ENCODE results near the gene INTS11. TPM values are rescaled to one million over a fixed set of nuclear protein-coding genes. Genes with fewer than 3 reads are reported as not detected.

Gene INTS11
- total and polyA plus RNA-seq, 2 of the 13 experiments (the other 11 are each of a cell fraction or from before 2014, with no cell fraction given) = 52.8 to 94.8 TPM

DNA sequence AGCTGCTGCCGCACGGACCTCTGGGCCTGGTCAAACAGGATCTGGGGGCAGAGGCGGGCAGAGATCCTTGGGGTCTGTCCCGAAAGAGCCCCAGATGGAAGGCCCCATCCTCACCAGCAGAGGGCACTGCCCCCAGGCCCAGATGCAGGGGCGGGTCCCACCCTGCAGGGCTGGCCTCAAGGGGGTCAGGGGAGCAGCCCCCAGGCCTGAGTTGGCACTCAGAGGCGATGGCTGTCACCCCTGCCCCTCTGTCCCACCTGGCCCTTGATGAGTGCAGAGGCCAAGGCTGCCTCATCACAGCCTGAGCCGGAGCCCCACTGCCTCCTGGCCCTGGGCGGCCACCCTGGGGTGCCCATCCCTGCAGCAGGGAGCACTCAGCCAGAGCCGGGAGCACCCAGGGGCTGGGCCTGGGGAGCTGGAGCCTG is 22.4 kb downstream of the INTS11 start (continued):
- TF ChIP-seq HNRNPL (IDR thresholded peaks at IDR 0.05; ENCODE audit: low read depth, low read length) = 0 out of 2 replicates have a peak, but pooled peaks have one; percentile 67
- no peak for TF ChIP-seq MEF2D (CRISPR knock-in tag; IDR thresholded peaks at IDR 0.05)
- no peak for TF ChIP-seq PHF21A (CRISPR knock-in tag; IDR thresholded peaks at IDR 0.05)
- TF ChIP-seq, protein P1, sequence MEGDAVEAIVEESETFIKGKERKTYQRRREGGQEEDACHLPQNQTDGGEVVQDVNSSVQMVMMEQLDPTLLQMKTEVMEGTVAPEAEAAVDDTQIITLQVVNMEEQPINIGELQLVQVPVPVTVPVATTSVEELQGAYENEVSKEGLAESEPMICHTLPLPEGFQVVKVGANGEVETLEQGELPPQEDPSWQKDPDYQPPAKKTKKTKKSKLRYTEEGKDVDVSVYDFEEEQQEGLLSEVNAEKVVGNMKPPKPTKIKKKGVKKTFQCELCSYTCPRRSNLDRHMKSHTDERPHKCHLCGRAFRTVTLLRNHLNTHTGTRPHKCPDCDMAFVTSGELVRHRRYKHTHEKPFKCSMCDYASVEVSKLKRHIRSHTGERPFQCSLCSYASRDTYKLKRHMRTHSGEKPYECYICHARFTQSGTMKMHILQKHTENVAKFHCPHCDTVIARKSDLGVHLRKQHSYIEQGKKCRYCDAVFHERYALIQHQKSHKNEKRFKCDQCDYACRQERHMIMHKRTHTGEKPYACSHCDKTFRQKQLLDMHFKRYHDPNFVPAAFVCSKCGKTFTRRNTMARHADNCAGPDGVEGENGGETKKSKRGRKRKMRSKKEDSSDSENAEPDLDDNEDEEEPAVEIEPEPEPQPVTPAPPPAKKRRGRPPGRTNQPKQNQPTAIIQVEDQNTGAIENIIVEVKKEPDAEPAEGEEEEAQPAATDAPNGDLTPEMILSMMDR (CRISPR knock-in tag; IDR thresholded peaks at IDR 0.05) = peak; percentile 64
- TF ChIP-seq, protein P2, sequence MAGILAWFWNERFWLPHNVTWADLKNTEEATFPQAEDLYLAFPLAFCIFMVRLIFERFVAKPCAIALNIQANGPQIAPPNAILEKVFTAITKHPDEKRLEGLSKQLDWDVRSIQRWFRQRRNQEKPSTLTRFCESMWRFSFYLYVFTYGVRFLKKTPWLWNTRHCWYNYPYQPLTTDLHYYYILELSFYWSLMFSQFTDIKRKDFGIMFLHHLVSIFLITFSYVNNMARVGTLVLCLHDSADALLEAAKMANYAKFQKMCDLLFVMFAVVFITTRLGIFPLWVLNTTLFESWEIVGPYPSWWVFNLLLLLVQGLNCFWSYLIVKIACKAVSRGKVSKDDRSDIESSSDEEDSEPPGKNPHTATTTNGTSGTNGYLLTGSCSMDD (CRISPR knock-in tag; IDR thresholded peaks at IDR 0.05) = no peak
- TF ChIP-seq, protein P3, sequence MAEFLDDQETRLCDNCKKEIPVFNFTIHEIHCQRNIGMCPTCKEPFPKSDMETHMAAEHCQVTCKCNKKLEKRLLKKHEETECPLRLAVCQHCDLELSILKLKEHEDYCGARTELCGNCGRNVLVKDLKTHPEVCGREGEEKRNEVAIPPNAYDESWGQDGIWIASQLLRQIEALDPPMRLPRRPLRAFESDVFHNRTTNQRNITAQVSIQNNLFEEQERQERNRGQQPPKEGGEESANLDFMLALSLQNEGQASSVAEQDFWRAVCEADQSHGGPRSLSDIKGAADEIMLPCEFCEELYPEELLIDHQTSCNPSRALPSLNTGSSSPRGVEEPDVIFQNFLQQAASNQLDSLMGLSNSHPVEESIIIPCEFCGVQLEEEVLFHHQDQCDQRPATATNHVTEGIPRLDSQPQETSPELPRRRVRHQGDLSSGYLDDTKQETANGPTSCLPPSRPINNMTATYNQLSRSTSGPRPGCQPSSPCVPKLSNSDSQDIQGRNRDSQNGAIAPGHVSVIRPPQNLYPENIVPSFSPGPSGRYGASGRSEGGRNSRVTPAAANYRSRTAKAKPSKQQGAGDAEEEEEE (CRISPR knock-in tag; IDR thresholded peaks at IDR 0.05; ENCODE audit: borderline replicate concordance) = no peak

DNA sequence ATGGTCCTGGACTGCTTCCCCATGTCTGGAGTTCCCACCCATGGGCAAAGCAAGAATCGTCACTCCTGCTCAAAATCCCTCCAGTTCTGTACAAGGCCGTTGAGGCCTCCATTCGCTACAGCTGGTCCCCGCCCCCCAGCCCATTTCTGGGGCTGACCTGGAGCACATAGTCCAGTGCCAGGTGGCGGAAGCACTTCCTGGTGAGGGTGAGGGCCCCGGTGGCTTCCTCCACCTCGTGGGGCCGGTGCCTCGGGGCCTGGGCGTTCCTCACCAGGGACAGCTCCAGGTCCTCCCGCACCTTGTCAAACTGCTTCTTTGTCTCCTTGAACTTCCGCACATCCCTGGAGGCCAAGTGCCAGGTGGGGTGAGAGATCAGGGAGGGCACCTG is 24.1 kb downstream of the INTS11 start:
- Histone ChIP-seq H2AFZ (ENCODE audit: low read length) (no peak overlapping the region), H3K4me3 (replicated peaks in 1 of 3; ENCODE audit: insufficient read depth in 1 of 3, low read depth in 2 of 3, low read length in 3 of 3) (no peak overlapping the region), H4K20me1 (ENCODE audit: insufficient read depth, low read length) (no peaks in the 10 kb centered on the region), H3K79me2 (ENCODE audit: insufficient read depth, low read length) (peaks cover 2% of the 10 kb centered on the region), H3K27me3 (ENCODE audit: control insufficient read depth in 1 of 2, insufficient read depth in 2 of 2, low read length in 2 of 2) (no peaks in the 10 kb centered on the region; a peak in 1 of 5 replicates), H3K4me2 (ENCODE audit: low read depth, low read length) (no peak overlapping the region), H3K4me1 (ENCODE audit: insufficient read depth, low read length) (peaks cover 19% of the 10 kb centered on the region), H3K9me3 (ENCODE audit: low read length) (no peaks in the 10 kb centered on the region), H3K27ac (ENCODE audit: extremely low read length, insufficient read depth, low read length) (no peak overlapping the region), H3K36me3 (replicated peaks in 1 of 2; ENCODE audit: control insufficient read depth in 1 of 2, insufficient read depth in 2 of 2, low read length in 2 of 2) (no peaks in the 10 kb centered on the region), H3K9ac (ENCODE audit: insufficient read depth, low read depth, low read length) (no peak overlapping the region)
- BruUV-seq (replicated peaks) = TSS peak; percentile 44
- DNase-seq (ENCODE audit: low spot score) (no peak), ATAC-seq (no peak), FAIRE-seq (no peak)
- intact Hi-C loops (cut with micrococcal nuclease; ENCODE audit: unreplicated experiment) = no loop called here
- ChIA-PET POLR2A (no interaction called here), CTCF (ENCODE audit: low intra/inter-chr PET ratio, low total read pairs) (no interaction called here)
- 87% methylated on average over 9 of the region's 12 CpGs for WGBS (ENCODE audit: low lambda C conversion rate)
- in situ Hi-C loops (cut with HindIII; ENCODE audit: extremely low pct_ligation_motif_present, low pct_unique_long_range_greater_than_20kb) = no loop called here
- TF ChIP-seq FOXA3 (CRISPR knock-in tag; IDR thresholded peaks at IDR 0.05) = no peak
- TF ChIP-seq, protein P4, sequence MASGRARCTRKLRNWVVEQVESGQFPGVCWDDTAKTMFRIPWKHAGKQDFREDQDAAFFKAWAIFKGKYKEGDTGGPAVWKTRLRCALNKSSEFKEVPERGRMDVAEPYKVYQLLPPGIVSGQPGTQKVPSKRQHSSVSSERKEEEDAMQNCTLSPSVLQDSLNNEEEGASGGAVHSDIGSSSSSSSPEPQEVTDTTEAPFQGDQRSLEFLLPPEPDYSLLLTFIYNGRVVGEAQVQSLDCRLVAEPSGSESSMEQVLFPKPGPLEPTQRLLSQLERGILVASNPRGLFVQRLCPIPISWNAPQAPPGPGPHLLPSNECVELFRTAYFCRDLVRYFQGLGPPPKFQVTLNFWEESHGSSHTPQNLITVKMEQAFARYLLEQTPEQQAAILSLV (CRISPR knock-in tag; IDR thresholded peaks at IDR 0.05; ENCODE audit: borderline replicate concordance) = no peak
- TF ChIP-seq ZNF556 (CRISPR knock-in tag; IDR thresholded peaks at IDR 0.05; ENCODE audit: borderline replicate concordance) = no peak
- no peak for TF ChIP-seq MAZ (IDR thresholded peaks at IDR 0.05; ENCODE audit: borderline replicate concordance, low read depth, low read length)
- TF ChIP-seq MAZ (CRISPR knock-in tag; IDR thresholded peaks at IDR 0.05; ENCODE audit: low read depth) = no peak
- TF ChIP-seq POLR2AphosphoS2 (IDR thresholded peaks at IDR 0.05; ENCODE audit: low read depth, low read length) = no peak
- peak; percentile 44; the same call in 1 of the 2 replicates for TF ChIP-seq ZNF263 (CRISPR knock-in tag; IDR thresholded peaks at IDR 0.05)
- TF ChIP-seq HNF4G (IDR thresholded peaks at IDR 0.05; ENCODE audit: borderline replicate concordance, low read depth, low read length) = no peak
- TF ChIP-seq HNF4G (CRISPR knock-in tag; IDR thresholded peaks at IDR 0.05; ENCODE audit: borderline replicate concordance, low read depth) = no peak
